ENCODE data around the gene SELENOO. TPM values are rescaled to one million over a fixed set of nuclear protein-coding genes. Genes with fewer than 3 reads are reported as not detected.
A peak's percentile ranks its signal among the peaks of the same experiment; 100 is the strongest.

SELENOO gene, protein sequence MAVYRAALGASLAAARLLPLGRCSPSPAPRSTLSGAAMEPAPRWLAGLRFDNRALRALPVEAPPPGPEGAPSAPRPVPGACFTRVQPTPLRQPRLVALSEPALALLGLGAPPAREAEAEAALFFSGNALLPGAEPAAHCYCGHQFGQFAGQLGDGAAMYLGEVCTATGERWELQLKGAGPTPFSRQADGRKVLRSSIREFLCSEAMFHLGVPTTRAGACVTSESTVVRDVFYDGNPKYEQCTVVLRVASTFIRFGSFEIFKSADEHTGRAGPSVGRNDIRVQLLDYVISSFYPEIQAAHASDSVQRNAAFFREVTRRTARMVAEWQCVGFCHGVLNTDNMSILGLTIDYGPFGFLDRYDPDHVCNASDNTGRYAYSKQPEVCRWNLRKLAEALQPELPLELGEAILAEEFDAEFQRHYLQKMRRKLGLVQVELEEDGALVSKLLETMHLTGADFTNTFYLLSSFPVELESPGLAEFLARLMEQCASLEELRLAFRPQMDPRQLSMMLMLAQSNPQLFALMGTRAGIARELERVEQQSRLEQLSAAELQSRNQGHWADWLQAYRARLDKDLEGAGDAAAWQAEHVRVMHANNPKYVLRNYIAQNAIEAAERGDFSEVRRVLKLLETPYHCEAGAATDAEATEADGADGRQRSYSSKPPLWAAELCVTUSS
- total RNA-seq (10 to 100 TPM; 18.9 to 31.1 (median 23.0) TPM), polyA plus RNA-seq (10 to 100 TPM in 1 of 2 donors, under 1 TPM in 1; 0.40 to 23.4 TPM)
- long read RNA-seq, donor 1, partial matches to known transcripts = 5 of 6 reads
- long read RNA-seq, donor 1, other reads (novel, unspliced or antisense) = 1 of 6 reads
- long read RNA-seq, donor 2, partial matches to known transcripts = 65 of 74 reads
- long read RNA-seq, donor 2, other reads (novel, unspliced or antisense) = 6 of 74 reads
- long read RNA-seq, donor 3, transcript SELENOO-201 (9 exons, 2,315 nt) = major isoform, 51 of 108 reads
- long read RNA-seq, donor 3, partial matches to known transcripts = 18 of 108 reads
- long read RNA-seq, donor 3, other reads (novel, unspliced or antisense) = 39 of 108 reads

DNA sequence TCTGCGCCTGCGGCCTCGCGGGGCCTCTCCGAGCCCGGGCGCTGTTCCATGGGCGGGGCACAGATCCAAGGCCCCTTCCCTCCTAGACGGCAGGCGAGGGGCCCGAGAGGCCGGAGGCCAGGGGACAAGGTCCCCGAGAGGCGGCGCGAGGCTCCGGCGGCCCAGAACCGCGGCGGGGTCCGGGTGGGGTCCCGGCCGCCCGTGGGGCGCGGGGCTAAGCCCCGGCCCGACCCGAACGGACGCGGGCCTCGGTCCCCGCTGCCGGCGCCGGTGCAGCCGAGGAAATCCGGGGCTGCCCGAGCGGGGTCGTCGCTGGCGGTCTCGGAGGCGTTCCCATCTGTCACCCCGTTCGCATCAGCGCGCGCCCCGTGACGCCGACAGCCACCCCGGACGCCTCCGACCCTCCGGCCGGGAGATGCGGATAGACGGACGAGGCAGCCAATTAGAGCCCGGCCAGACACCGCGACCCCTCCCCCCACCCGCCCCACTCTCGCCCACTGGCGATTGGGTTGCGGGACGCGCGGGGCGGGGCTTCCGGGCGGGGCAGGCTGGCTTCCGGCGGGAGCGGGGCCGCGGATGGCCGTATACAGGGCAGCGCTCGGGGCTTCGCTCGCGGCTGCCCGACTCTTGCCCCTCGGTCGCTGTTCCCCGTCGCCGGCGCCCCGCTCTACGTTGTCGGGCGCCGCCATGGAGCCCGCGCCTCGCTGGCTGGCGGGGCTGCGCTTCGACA lies at the start of gene SELENOO:
TSS of gene SELENOO (plus strand) at position 551 of the 730 bp plus-strand sequence. CDS start at position 577, 26 bp downstream.
- no peaks in the 10 kb centered on the region for H3K36me3 ChIP-seq
- intact Hi-C loops (cut with DNase I) = loop anchor here in 1 of 4 donors (10.0 kb wide), 1 partner anchor 56 kb away; no protein-coding TSS in a partner anchor
- peaks cover 5% of the 10 kb centered on the region for H3K4me1 ChIP-seq (ENCODE audit: insufficient read depth)
- no peaks in the 10 kb centered on the region for H3K9me3 ChIP-seq
- peak within 1 kb of the TSS; percentile 16 to 81 for H3K27ac ChIP-seq
- H3K4me3 ChIP-seq = peak within 1 kb of the TSS; percentile 48
- 0 to 1% (median 0%) methylated on average over 33 to 105 of the region's 105 CpGs for WGBS, 3 donors
- TF ChIP-seq EP300 (IDR thresholded peaks at IDR 0.05) (no peak), POLR2A (IDR thresholded peaks at IDR 0.05) (peak; percentile 84)
- DNase-seq = peak; percentile 92 to 95 (median 93)
- H3K27me3 ChIP-seq = no peaks in the 10 kb centered on the region

DNA sequence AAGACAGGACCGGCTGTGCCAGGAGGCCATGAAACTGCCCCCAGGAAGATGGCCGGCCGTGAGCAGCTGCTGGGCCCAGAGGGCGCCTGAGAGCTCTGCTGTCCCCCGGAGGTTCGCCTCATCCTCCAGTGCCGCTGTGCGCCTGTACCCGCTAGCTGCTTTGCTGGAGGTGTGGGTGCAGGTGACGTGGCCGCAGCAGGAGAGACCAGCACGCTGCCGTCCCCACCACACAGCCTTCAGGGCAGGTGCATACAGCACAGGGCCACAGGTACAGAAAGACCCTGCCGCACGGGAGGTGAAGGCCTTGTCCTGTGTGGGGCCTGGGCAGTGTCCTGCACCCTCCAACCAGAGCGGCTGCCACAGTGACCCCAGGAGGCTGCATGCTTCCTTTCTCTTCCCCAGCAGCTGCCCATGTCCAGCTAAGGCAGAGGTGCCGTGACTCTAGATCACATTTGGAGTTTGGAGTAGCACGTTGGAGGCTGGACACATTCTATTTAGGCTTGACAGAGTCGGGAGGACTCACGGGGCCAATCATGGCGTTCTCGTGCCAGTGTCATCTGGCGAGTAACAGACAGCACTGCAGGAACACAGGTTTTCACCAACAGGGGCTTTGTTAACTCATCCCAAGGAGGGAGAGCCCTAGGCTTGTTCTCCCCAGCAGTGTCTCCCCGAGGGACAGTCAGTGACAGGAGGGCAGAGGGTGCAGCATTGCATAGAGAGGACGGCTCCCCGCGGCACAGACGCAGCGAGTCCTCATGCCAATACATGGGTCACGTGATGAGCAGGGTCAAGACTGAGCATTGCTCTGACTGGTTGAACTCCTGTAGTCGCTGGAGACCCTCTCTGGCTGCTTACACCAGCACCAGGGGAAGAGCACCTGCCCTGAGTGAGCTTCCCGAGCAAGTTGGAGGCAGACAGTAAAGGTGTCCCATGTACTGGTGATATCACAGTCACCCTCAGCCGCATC lies 49.0 kb upstream of the SELENOO start:
- no peak for TF ChIP-seq EP300 (IDR thresholded peaks at IDR 0.05)

DNA sequence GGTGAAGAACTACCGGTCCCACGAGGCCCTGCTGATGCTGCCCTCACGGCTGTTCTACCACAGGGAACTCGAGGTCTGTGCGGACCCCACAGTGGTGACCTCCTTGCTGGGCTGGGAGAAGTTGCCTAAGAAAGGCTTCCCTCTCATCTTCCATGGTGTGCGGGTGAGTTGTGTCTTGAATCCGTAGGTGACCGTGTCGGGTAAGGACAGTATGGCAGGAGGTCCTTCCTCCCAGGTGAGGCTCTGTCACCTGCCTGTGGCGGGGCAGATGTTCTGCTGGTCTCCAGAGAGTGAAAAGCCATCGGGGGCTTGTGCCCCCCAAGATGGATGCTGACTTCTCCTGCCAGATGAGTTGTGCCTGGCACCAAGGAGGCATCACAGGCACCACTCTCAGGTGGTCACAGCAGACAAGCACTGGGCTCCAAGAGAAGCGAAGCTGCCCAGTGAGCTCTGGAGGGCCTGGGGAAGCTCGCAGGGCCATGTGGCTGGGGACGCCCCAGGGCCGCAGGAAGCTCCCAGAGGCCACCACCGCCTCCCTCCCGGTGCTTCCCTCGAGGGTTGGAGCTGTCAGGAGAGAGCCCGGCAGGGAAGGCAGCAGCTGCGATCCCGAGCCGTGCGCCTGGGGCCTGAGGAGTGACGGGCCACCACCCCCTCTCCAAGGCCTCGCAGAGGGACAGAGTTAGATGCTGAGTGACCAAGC lies 47.6 kb upstream of the SELENOO start:
- H3K27me3 ChIP-seq = no peaks in the 10 kb centered on the region
- 84 to 88% (median 84%) methylated on average over 25 of the region's 25 CpGs for WGBS, 3 donors
- H3K9me3 ChIP-seq = no peaks in the 10 kb centered on the region
- no peak overlapping the region for H3K27ac ChIP-seq
- H3K36me3 ChIP-seq = no peaks in the 10 kb centered on the region
- no peaks in the 10 kb centered on the region for H3K4me1 ChIP-seq (ENCODE audit: insufficient read depth)
- intact Hi-C loops (cut with DNase I) = loop anchor here in 2 of 4 donors (2.0 to 5.0 kb wide), 2 partner anchors 54 to 56 kb away; no protein-coding TSS in a partner anchor
- DNase-seq = no peak
- H3K4me3 ChIP-seq = no peak overlapping the region
- TF ChIP-seq POLR2A (IDR thresholded peaks at IDR 0.05) = no peak
- no peak for TF ChIP-seq EP300 (IDR thresholded peaks at IDR 0.05)
- TF ChIP-seq, protein P1, sequence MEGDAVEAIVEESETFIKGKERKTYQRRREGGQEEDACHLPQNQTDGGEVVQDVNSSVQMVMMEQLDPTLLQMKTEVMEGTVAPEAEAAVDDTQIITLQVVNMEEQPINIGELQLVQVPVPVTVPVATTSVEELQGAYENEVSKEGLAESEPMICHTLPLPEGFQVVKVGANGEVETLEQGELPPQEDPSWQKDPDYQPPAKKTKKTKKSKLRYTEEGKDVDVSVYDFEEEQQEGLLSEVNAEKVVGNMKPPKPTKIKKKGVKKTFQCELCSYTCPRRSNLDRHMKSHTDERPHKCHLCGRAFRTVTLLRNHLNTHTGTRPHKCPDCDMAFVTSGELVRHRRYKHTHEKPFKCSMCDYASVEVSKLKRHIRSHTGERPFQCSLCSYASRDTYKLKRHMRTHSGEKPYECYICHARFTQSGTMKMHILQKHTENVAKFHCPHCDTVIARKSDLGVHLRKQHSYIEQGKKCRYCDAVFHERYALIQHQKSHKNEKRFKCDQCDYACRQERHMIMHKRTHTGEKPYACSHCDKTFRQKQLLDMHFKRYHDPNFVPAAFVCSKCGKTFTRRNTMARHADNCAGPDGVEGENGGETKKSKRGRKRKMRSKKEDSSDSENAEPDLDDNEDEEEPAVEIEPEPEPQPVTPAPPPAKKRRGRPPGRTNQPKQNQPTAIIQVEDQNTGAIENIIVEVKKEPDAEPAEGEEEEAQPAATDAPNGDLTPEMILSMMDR (IDR thresholded peaks at IDR 0.05) = no peak

More for the DNA sequence above, 49.0 kb upstream of the SELENOO start:
- Histone ChIP-seq H3K27me3 (no peaks in the 10 kb centered on the region), H3K9me3 (no peaks in the 10 kb centered on the region), H3K4me1 (ENCODE audit: insufficient read depth) (no peaks in the 10 kb centered on the region), H3K4me3 (no peak overlapping the region), H3K27ac (no peak overlapping the region), H3K36me3 (no peaks in the 10 kb centered on the region)
- WGBS, 3 donors = 75 to 83% (median 81%) methylated on average over 30 to 33 of the region's 33 CpGs
- intact Hi-C loops (cut with DNase I) = loop anchor here in 2 of 4 donors (2.0 to 5.0 kb wide), 2 partner anchors 55 to 57 kb away; no protein-coding TSS in a partner anchor
- DNase-seq = peak in 1 of 5 donors; percentile 25

DNA sequence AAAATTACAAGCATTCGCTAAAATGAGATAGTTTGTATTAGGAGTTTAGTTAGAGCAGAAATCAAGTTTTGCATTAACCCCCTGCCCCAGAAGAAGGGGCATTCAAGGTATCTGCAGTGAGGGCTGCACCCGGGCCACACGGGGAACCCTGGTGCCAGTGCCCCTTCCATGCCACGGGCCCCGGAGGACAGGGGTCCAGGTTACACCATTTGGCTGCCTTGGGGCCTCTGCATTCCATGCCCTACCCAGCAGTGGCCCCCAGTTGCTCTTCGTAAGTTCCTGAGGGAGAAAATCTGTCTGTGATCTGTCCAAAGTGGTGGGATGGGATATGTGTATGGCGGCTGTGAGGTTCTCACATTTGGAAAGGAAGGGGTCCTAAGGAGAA lies 47.1 kb upstream of the SELENOO start:
- Histone ChIP-seq H3K4me1 (ENCODE audit: insufficient read depth) (no peaks in the 10 kb centered on the region), H3K27ac (no peak overlapping the region), H3K27me3 (no peaks in the 10 kb centered on the region), H3K4me3 (no peak overlapping the region), H3K9me3 (no peaks in the 10 kb centered on the region), H3K36me3 (no peaks in the 10 kb centered on the region)
- DNase-seq = no peak
- 84 to 92% (median 89%) methylated on average over 5 to 7 of the region's 7 CpGs for WGBS, 3 donors
- intact Hi-C loops (cut with DNase I) = loop anchor here in 2 of 4 donors (2.0 to 5.0 kb wide), 2 partner anchors 54 to 55 kb away; no protein-coding TSS in a partner anchor
- TF ChIP-seq, protein P1 (IDR thresholded peaks at IDR 0.05) = no peak
- TF ChIP-seq EP300 (IDR thresholded peaks at IDR 0.05) (no peak), POLR2A (IDR thresholded peaks at IDR 0.05) (no peak)

All from ovary (tissue), 10 donors.